Astrocyte of the spinal cord (primary cell): ENCODE results near the gene GFOD2.

Source experiments
- DNase-seq: peaks from one replicate; pipeline ENCODE4 v3.0.0; 2011; ENCODE audit warnings: low read depth, low spot score
- H3K4me3 ChIP-seq: 2 replicates; pipeline ENCODE4 v1.5.1; 2011; ENCODE audit warnings: low read depth, mild to moderate bottlenecking, low read length, moderate library complexity
- in situ Hi-C: cut with HindIII; loops from 2 replicates; pipeline ENCODE4 v1.10.0; 2017; ENCODE audit warnings: low sequenced_read_pairs
- TF ChIP-seq, protein P1 (sequence below): IDR thresholded peaks from 2 replicates; pipeline ENCODE4 v1.5.1; 2012; ENCODE audit warnings: low read depth, mild to moderate bottlenecking, low read length, inconsistent platforms

Gene GFOD2

GRCh38 chr16:67644038-67644437, 75.1 kb downstream of the GFOD2 start:
- H3K4me3 ChIP-seq: no peak overlapping the region
- in situ Hi-C loops: no loop called here
- no peak for DNase-seq
- TF ChIP-seq, protein P1, sequence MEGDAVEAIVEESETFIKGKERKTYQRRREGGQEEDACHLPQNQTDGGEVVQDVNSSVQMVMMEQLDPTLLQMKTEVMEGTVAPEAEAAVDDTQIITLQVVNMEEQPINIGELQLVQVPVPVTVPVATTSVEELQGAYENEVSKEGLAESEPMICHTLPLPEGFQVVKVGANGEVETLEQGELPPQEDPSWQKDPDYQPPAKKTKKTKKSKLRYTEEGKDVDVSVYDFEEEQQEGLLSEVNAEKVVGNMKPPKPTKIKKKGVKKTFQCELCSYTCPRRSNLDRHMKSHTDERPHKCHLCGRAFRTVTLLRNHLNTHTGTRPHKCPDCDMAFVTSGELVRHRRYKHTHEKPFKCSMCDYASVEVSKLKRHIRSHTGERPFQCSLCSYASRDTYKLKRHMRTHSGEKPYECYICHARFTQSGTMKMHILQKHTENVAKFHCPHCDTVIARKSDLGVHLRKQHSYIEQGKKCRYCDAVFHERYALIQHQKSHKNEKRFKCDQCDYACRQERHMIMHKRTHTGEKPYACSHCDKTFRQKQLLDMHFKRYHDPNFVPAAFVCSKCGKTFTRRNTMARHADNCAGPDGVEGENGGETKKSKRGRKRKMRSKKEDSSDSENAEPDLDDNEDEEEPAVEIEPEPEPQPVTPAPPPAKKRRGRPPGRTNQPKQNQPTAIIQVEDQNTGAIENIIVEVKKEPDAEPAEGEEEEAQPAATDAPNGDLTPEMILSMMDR: no peak

DNA sequence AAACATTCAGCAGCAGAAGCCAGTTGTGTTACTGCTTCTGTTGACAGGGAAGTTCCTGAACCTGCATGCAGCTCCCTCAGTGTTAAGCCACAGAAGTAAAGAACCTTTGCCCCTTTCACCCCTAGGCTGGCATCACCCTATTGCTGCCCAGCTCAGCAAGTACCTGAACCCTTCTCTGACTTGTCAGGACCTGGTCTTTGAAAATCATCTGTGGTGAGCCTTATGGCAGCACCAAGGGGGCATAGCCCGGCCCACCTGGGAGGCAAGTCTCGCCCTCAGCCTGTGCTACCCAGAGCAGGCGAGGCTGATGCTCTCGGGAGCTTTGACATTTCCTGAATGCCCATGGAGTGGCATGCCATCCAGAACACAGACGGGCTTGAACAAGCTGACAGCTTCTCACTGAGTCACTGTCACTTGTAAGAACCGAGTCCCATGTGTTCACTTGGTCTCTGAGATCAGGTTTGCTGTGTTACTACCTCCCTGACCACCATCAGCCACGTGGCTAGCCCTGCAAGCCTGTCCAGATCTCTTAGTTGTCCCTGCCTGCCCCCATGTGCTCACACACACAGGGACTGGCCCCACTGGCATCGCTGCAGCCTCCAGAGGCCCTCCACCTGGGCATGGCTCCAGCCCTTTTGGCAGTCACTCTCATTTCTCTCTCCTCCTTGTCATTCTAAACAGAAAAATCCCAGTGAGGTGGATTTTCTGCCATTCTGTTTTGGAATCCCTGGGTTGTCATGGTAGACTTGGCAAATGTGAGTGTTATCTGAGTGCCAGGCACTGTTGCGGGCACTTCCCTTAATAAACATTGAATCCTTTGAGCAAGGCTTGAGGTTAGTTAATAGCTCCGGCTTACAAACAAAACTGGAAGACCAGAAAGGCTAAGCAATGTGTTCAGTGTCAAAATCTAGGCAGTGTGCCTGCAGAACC, 77.1 kb downstream of the GFOD2 start:
- peak; percentile 33 for DNase-seq
- H3K4me3 ChIP-seq: no peak overlapping the region
- TF ChIP-seq, protein P1: no peak
- in situ Hi-C loops: no loop called here

- no peak for DNase-seq
- no peak overlapping the region for H3K4me3 ChIP-seq
- in situ Hi-C loops: no loop called here
- TF ChIP-seq, protein P1: no peak
These were observed 81.5 kb downstream of the GFOD2 start for GRCh38 chr16:67637625-67638024.

DNA sequence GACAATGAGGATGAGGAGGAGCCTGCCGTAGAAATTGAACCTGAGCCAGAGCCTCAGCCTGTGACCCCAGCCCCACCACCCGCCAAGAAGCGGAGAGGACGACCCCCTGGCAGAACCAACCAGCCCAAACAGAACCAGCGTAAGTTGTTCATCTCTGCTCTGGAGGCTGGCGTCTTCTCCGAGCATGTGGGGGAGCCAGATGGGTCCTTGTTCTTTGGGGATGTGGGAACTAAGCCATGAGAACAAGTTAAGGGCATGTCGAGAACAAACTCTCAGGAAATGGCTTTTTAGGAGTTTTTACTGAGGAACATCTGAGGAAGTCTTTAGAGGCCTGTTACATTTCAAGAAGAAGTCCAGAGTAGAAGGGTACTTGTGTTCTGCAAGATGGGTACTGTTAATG, 82.4 kb downstream of the GFOD2 start:
- in situ Hi-C loops: no loop called here
- H3K4me3 ChIP-seq: no peak overlapping the region
- DNase-seq: no peak
- TF ChIP-seq, protein P1: no peak

DNA sequence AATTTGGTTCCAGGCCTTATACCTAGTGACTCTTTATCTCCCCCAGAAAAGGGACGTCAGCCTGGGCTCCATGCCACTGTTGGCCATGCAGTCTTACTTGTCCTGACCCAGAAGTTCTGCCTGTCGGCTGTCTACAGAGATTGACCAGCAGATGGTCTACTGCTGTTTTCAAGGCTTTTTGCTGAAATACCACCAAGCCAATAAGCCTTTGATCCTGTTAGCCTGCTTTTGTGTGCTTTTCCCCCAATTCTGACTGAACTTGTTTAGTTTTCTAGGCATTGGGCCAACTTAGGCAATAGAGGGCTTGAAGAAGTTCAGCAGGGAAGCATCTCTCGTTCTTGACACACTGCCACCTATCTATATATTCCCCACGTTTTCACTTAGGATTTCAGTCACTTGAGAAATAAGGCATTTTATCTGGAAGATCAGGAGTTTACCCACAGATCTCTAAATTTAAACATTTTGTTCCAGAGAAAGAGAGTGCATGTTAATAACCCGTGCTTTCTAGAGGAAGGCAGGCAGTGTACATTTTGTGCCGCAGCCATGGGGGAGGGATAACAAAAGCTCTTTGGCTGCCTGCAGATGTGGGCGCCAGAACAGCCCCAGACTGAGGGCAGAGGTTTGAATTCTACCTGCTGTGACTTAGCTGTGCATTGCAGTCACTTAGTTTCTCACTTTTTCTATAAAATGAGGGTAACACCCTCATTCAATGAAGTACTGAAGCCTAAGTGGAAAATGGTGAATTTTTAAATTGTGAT, 86.5 kb downstream of the GFOD2 start:
- no peak overlapping the region for H3K4me3 ChIP-seq
- in situ Hi-C loops: no loop called here
- peak; percentile 52 for DNase-seq
- TF ChIP-seq, protein P1: no peak

GRCh38 chr16:67628216-67628615, 90.9 kb downstream of the GFOD2 start:
- TF ChIP-seq, protein P1: no peak
- no peak overlapping the region for H3K4me3 ChIP-seq
- in situ Hi-C loops: no loop called here
- no peak for DNase-seq
